EL (cell line): ENCODE data around the gene PRDM12.
"Not testable (repeated sequence)": the region's sequence is repeated elsewhere in the genome, so short reads cannot be mapped to it uniquely, and the experiment has no call there.

Experiments used
- DNase-seq: peaks from one replicate; pipeline ENCODE4 v3.0.0-alpha.2; 2016

The PRDM12 gene

DNA sequence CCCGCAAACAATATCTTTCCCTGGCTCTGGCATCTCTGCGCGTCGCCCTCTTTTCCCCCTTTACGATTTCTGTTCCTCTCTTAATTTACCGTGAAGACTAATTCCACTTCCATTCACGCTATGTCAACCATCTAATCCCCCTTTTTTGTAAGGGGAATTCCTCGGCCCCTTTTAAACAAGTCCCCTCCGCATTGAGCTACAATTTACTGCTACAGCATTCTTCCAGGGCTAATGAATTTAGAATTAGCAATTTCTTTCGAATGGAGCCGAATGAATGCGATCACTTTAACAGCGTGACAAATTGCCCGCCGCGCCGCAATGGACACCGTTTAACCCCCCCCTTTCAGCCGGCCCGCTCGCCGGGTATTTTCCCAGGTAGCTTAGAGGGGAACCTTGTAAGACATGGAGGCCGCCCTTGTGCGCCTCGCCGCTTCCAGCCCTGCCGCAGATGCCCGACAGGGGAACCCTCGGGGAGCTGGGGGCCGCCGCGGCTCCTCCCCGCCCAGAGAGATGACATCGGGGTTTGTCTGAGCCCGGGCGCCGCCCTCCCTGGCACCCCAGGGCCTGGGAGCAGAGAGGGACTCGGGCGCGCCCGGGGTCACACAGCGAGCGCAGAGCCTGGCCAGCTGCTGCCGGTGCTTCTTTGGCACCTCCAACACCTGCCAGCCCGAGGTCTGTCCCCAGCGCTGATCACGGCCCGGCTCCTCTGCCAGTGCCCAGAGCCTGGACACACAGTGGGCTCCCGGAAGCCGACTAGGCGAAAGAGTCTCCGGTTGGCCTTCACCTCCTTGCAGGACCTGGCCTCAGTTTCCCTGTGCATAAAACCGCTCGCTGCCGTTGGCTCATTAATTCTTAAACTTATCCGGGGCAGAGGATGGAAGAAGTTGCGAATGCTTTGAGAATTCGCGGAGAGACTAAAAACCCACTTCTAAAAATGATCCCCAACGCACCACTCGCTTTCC lies 1.3 kb downstream of the PRDM12 start:
- DNase-seq, result no peak

DNA sequence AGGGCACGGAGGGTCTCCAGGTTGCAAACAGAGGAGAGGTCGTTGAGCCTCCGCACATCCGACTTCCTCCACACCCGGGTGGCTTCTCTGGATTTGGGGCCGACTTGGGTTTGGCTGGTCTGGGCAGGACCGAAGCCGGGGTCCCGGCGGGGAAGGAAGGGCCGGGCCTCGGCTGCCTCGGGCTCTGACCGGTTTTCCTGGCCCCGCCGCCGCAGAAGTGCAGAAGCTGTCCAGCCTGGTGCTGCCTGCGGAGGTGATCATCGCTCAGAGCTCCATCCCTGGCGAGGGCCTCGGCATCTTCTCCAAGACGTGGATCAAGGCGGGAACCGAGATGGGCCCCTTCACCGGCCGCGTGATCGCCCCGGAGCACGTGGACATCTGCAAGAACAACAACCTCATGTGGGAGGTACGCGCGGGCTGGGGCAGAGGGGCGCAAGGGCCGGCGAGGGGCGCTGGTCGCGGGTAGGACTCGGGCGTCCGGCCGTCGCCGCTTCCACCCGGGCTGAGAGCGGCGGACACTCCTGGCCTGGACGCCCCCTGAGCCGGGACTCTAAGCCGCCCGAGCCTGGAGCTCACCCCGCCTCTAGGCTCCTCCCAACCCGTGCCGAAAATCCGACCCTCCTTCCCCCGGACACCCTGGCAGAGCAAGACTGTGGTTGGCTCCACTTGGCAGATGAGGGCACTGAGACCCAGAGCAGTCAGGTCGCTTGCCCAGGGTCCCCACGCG lies 2.2 kb downstream of the PRDM12 start:
- no peak for DNase-seq

DNA sequence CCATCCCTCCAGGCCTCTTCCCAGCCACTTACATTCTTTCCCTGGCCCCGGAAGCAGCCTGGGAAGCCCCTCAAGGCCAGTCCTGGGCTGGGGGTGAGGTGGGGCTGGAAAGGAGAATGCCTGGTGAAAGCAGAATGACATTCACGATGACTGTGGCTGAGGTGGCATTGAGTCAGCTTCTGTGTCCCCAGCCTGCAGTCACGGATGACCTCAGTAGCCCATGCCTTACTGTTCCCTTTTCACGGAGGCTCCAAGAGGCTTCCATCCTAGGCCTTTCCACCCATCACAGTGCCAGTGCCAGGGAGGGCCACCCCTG lies 2.7 kb downstream of the PRDM12 start:
- no peak for DNase-seq

DNA sequence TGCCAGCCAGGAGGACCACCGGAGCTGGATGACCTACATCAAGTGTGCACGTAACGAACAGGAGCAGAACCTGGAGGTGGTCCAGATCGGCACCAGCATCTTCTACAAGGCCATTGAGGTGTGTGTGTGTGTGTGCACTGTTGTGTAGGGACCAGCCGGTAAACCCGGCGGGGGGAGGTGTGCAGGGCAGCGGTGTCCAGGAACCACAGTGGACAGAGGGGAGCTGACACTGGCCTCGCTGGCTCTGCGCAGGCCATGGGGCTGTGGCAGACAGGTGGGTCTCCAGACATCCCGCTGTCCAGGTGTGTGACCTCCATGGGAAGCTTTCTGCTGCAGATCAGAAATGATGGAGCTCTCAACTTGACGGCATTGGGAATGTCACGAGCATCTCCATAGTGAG lies 3.8 kb downstream of the PRDM12 start:
- no peak for DNase-seq

DNA sequence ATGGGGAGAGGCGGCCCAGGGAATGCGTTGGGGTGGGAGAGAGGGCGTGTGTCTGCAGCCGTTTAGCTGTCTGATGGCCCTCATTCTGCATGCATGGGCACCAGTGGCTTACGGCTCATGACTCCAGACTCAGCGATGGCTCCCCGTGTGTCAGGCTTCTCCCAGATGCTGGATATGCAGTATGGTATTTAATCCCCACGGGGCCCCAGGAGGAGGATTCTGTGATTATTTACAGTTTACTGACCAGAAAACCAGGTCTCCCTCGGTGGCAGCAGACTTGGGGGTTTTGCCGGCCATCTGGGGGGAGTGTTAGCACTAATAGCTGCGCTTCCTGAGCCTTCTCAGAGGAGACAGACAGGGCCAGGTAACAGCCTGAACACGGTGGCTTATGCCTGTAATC lies 4.3 kb downstream of the PRDM12 start:
- DNase-seq, result no peak

DNA sequence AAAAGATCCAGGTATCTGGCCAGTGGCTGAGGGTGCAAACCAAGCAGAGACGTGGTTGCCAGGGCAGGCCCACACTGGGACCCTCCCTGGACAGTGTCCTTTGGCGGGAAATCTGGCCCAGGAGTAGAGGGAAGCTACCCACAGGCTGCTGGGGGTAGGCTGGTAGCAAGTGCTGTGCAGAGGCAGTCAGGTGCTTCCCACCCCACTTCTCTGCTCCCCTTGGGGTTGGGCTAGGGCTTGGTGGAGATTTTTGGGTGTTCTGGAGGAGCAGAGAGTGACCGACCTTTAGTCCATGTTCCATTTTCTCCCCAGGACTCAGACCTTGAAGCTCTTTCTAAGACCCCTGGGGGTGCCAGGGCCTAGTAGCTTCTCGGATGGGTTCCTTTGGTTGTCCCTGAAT lies 5.6 kb downstream of the PRDM12 start:
- no peak for DNase-seq

DNA sequence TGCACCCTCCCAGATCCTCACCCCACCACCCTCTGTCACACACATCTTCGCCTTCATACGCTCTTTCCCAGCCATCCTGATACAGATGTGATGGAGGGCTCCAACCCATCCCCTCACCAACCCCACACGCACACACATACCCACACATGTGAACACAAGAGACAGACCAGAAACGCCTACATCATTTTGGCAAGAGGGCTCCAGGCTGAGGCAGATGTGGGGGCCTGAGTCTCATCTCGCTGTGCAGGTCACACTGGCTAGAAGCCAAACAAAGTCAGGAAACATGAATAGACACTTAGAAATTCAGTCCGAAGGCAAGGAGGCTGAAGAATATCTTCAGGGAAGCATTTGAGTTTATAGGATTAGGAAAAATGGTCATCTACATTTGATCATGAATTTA lies 6.2 kb downstream of the PRDM12 start:
- no peak for DNase-seq

DNA sequence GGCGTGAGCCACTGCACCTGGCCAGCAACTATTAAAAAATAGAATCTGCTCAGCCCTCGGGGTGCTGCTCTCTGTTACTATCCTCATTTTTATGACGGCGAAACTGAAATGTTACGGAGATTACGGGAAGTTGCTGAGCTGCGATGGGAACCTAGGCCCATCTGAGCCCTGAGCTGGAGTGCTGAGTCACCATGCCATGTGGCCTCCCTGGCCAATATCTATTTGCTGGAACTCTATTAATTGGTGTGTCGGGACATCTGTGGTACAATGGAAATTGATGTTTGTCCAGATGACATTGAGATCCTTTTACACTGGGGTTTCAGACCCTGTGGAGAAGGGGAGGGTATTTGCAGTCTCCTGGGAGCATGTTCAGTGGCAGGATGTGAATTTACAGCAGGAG lies 8.1 kb downstream of the PRDM12 start:
- no peak for DNase-seq

DNA sequence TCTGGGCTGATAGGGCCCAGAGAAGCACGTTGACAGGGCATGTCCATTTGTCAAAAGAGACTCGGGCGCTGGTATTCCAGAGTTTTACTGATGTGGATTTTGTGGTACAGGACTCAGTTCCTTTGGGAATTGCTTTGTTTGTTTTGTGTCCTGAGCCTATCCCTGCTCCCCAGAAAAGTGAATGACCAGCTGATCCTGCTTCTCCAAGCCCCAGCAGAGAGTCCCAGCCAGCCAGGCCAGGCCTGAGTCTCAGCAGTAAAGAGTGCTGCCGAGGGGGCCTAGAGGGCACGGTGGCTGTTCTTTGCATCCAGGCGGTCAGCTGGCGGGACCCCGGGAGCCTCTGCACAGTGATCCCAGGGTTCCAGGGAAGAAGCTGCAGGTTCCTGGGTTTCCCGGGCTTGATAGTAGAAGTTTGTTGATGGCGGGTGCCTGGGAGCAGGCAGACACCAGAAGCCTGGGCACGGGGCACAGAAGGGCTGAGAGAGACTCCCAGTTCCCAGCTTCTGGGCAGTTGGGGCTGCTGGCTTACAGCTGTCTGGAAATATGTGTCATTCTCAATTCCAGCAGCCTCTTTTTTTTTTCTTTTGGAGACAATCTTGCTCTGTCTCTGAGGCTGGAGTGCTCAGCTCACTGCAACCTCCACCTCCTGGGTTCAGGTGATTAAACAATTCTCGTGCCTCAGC lies 8.7 kb downstream of the PRDM12 start:
- no peak for DNase-seq

DNA sequence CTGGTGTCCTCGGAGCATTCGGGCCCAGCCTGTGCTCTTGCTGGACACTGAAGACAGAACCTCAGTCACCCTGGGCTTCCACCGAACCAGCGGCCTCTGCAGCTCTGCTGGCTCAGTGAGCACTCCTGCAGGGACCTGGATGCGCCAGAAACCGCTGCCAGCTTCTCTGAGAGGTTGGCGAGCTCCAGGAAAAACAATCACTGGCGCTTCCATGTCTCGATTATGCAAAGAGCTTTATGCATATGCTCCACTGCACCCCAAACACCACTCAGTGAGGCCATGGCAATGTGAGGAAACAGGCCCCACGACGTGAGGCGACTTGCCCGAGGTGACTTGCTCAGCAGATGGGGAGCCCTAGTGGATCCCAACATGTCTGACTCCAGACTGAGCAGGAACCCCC lies 11.0 kb downstream of the PRDM12 start:
- no peak for DNase-seq

DNA sequence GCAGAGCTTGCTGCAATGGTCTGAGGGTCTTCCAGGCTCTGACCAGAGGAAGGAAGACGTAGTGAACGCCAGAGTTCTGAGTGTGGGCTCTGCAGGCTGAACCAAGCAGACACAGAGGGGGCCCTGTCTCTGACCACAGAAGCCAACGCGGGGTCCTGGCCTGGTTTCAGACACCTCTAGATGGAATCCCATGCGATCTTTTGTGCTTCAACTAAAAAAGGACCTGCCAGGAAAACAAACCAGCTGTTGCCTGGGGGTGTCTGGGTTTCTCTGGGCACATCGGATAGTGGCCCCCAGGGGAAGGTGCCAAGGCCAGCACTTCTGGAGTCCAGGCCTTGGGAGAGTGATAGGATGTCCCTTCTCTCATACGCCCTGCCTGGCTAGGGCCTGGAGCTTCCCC lies 12.9 kb downstream of the PRDM12 start:
- no peak for DNase-seq

DNA sequence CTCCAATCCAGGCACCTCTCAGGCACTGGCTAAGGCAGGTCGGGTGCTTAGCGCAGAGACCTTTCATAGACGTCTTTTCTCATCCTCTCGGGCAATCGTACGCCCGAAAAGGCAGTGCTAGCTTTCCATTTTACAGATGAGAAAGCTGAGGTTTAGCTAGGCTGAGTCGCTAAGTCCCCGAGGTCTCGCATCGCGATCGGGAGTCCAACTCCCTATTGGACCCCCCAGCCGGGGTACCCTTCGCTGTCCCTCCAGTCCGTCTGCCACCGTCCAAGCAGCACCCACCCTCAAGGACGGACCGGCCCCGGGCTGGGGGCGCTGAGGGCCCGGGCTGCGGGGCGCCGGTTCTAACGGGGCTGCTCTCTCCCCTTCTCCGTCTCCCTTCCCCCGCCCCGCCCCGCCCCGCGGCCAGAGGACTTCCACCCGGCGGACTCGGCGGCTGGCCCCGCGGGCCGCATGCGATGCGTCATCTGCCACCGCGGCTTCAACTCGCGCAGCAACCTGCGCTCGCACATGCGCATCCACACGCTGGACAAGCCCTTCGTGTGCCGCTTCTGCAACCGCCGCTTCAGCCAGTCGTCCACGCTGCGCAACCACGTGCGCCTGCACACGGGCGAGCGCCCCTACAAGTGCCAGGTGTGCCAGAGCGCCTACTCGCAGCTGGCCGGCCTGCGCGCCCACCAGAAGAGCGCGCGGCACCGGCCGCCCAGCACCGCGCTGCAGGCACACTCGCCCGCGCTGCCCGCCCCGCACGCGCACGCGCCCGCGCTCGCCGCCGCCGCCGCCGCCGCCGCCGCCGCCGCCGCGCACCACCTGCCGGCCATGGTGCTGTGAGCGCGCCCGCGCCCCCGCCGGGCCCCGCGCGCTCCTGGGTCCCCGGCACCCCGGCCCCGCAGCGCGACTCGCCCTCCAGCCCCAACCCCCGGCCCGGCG lies 16.7 kb downstream of the PRDM12 start:
- DNase-seq, result peak; percentile 92

DNA sequence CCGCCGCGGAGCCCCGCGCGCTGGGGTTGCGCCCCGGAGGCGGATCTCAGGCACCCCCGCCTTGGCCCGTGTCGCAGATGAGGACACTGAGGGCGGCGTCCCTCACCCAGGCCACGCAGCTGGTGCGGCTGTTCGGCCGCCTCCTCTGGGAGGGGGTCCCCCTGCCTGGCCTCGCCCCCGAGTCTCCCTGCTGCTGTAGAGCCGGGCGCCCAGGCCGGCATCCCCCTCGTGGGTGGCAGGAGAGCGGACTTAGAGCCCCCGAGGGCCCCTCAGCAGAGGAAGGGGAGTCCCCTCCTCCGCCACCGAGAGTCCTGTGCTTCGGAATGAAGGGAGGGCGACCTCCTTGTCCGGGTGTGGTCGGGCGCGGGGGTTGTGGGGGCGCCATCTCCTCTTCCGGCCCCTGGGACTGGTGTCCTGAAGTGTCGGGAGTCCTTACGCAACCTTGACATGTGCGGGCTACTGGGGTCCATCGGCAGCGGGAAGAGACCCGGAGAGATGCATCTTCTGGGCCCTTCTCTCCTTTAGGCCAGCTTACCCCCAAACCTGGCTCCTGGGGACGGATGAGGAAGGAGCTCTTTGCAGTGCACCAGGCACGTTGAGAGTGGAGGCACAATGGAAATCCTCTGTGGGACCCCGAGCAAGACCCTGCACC lies 17.5 kb downstream of the PRDM12 start:
- DNase-seq, result peak; percentile 47

DNA sequence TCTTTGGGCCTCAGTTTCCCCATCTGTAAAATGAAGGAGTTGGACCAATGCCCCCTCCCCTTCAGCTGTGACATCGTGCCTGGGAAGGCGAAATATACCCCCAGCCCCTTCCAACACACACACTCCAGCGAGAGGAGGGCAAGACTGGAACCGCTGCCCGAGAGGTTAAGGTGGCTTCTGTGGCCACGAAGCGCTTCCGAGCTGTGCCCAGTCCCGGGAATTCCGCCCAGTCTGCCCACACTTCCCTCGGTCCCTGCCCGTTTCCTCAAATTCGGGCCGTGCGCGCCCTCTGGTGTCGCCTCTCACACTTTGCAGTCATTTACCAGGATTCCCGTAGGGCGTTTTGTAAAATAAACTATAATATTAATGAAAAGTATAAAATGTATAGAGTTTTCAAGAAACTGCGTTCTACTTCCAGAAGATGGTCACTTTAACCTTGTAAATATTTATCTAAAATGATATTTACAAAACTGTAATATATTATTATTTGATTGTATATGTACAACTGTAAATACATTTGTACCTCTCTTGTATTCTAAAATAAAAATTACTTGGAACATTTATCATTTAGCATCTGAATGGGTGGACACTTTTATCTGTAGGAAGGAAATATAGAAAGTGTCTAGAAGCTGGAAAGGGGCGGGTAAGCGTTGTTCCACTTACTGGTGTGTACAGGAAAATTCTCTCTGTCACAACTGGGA lies 18.2 kb downstream of the PRDM12 start:
- DNase-seq, result peak; percentile 84

DNA sequence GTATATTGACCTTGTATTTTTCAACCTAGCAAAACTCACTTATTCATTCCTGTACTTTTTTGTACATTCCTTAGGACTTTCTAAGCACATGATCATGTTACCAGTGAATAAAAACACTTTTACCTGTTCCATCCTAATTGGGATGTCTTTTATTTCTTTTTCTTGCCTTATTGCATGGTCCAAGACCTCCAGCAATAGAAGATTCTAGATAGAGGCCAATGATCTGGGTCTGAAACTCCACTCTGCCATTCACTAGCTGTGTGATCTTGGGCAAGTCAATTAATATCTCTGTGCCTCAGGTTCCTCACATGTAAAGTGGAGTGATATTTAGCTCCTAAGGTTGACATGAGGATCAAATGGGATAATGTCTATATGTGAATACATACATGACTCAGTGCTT lies 20.7 kb downstream of the PRDM12 start:
- DNase-seq, result no peak

DNA sequence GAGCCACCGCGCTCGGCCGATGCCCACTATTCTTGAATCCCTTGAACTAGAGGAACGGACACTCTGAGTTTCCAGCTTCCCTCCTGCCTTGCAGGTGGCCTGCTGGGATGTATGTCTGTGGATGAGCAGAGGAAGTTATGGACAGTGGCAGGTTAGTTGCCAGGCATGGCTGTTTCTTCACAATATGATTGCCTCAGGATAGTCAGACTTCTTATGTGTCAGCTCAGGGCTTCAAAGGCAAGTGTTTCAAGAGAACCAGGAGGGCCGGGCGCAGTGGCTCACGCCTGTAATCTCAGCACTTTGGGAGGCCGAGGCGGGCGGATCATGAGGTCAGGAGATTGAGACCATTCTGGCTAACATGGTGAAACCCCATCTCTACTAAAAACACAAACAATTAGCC lies 21.6 kb downstream of the PRDM12 start:
- DNase-seq, result not testable (repeated sequence)

DNA sequence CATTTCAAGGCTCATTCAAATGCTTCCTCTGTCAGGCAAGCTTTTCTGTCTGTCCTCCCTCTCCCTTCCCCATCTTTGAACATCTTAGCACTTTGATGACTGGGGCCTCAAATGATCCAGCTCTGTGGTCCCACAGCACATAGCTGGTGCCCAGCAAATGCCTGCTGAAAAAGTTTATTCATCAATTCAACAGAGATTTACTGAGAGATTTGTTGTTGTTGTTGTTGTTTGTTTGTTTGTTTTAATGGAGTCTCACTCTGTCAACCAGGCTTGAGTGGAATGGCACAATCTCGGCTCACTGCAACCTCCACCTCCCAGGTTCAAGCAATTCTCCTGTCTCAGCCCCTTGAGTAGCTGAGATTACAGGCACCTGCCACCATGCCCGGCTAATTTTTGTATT lies 23.2 kb downstream of the PRDM12 start:
- no peak for DNase-seq

DNA sequence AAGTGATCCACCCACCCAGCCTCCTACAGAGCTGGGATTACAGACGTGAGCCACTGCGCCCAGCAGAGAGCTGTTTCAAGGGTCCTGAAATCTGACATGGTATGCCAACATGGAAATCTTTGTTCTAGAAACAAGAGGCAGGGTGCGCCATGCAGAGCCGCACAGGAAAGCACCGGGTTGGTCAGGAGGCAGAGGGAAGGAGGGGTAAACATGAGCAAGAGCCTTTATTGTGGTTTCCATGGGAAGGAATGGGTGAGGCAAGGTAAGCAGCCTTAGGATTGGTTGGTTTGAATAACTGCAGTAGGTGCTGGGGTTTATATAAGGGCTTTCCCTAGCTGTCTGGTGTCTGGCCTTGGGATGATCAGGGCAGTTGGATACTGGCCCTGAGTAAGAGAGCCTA lies 23.7 kb downstream of the PRDM12 start:
- DNase-seq, result no peak

DNA sequence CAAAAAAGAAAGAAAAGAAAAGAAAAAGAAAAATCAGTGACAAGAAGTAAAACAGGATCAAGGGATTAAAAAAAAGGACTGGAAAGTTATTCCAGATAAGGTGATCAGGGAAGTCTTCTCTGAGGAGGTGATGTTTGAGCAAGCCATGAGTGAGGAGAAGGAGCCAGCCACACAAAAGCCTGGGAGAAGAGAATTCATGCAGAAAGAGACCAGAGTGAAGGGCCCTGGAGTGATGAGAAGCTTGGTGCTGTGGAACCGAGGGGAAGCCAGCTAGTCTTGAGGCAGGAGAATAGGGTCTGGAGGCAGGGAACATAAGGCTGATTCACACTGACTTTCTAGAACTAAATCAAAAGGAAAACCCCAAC lies 25.2 kb downstream of the PRDM12 start:
- DNase-seq, result no peak

DNA sequence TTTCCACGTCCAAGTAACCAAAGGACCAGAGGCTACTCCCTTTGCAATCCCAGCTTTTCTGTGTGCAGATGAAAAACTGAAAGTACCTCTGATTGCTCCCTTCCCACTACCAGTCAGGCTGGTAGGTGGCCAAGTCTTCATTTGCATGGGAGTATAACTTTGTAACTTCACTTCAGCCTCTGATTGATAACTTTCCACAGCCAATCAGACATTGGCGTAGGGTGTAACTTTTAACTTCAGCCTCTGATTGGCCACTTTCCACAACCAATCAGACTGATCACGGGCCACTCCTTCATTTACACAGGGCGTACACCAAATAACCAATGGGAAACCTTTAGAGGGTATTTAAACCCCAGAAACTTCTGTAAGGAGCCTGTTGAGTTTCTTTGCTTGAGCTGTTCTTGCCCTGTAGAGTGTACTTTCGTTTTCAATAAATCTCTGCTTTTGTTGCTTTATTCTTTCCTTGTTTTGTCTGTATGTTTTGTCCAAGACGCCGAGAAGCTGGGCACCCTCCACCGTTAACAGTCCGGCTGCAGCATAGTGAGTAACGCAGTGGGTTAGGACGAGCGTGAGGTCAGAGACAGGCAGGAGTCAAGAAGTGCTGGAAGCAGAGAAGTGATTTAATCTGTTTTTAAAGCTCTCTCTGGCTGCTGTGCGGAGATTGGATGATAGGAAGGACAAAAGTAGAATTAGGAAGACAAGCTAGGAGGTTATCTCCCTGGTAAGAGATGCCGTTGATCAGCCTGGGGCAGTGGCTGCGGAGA lies 25.7 kb downstream of the PRDM12 start:
- peak; percentile 97 for DNase-seq

DNA sequence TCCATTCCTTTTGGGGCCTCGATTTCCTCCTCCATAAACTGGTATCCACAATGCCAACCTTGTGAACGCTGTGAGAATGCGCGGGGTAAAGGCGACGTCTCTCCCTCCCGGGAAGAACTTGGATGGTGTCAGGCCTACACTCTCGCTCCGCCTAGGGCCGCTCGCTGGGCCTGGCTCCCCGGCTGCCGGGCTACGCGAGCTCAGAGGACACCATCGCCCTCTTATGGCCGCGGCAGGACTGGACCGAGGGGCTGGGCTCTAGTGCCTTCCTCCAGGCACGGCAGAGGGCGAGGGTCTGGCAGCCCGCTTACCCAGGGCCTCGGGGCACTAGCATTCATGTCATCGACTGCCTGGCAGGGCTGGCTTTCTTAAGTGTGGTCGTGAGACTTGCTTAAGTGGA lies 27.9 kb downstream of the PRDM12 start:
- no peak for DNase-seq
